HG02840 (cell line): ENCODE results near the gene POLH.
"Not testable (repeated sequence)": the region's sequence is repeated elsewhere in the genome, so short reads cannot be mapped to it uniquely, and the experiment has no call there.

Experiments
- ATAC-seq: cut with Tn5 transposase; IDR thresholded peaks from one replicate; pipeline ENCODE4 v1.9.1; 2021; ENCODE audit warnings: mild to moderate bottlenecking, moderate library complexity, moderate number of reproducible peaks; ENCODE audit not compliant: unreplicated experiment, low FRiP score

The POLH gene

DNA sequence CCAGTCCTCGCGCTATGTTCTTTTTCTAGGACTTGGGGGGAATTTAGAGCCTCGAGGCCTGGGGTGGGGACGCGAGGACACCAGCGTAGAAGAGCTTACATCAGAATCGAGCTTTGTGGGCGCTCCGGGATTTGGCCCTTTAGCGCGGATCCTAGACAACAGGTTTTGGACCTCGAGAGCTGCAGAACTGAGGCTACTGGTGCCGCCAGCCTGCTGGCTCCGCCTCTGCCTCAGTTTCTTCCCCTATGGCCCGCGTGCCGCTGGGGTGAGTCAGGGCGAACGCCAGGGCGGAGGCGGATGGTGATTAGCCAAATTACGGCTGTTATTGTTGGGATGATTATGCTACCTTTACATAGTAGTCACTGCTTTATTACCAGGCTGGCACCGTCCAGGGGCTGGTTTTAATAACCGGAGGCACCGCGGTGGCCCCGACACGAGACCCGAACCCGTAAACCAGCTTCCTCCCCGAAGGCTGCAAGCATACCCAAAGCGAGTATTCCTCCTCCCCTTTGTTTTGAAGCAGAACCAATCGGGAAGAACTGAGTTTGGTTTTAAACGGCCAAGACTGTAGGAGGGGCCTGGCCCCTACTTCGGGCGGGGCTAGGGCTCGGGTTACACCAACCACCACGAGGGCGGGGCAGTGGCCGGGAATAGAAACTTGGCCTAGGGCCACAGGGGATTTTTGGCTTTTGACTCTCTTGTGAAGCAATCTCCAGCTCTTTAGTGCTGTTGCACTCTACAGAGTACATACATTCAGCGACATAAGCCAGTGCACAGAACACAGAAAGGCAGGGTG lies 53.7 kb downstream of the POLH start:
- peak; percentile 69 for ATAC-seq

DNA sequence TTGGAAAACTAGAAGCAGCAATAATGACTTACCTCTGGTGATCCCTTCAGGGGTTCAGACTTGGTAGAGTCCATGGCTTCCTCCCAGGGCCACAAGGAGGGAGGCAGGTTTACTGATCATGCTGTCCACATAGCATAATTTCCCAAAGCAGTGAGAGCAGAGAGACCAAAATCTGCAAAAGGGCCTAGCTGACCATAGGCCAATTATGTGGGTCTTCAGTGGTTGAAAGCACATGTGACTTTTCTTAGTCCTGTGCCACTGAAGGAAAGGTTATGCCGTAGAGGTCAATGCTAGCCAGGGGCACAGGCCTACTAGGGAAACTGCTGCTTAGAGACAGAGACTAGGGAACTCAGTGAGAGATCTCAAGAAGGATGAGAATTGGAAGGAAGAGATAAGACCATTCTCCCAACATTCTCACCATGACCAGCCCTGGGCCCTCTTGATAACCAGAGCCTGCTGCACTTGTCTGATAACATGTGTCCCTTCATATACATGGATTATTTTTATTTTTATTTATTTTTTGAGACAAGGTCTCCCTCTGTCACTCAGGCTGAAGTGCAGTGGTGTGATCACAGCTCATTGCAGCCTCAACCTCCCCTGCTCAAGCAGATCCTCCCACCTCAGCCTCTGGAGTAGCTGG lies 55.1 kb downstream of the POLH start:
- ATAC-seq, result no peak

- not testable (repeated sequence) for ATAC-seq
Measured at GRCh38 chr6:43633002-43633401, 57.0 kb downstream of the POLH start.

- ATAC-seq, result no peak
Measured at GRCh38 chr6:43634702-43635303, 58.8 kb downstream of the POLH start.

DNA sequence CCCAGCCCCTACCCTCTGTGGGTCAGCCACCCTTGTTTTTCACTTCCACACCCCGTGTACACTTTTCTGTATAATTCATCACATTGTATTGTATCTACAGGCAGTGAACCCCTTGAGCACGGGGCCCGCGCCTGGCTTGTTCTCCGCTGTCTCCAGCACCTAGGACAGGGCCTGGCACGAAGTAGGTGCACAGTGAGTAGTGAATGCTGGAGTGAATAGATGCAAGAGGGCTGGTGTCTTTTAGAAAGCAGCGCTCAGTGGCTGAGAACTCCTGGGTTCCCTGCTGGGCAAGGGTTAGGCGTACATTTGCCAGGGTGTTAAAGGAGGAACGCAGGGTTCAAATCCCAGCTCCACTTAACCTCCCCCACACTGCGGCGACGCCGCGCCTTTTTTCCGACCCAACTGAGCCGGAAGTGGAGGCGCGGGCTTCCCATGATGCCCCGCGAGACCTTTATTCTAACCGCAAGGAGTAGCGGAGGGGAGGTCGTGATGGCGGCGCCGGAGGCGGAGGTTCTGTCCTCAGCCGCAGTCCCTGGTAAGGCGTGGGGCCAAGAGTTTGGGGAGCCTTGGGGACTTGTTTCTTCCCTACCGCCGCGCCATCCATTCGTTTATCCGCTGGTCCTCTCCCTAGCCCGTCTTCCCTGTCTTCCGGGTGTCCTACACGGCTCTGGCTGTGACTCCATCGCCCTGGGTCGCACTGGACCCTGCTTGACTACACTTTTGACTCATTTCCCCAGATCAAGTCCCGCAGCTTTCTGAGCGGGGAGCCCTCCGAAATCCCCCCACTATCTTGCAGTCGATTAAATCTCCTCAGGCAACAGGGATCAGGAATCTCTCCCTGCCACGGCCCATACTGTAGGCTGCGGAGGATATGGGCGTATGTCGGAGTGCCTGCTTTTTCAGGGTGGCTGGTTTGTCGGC lies 59.7 kb downstream of the POLH start, which contains the start of gene MAD2L1BP:
TSS of gene MAD2L1BP (plus strand) at position 454 of the 921 bp plus-strand sequence. CDS start at position 490, 36 bp downstream.
- ATAC-seq, result peak; percentile 86

DNA sequence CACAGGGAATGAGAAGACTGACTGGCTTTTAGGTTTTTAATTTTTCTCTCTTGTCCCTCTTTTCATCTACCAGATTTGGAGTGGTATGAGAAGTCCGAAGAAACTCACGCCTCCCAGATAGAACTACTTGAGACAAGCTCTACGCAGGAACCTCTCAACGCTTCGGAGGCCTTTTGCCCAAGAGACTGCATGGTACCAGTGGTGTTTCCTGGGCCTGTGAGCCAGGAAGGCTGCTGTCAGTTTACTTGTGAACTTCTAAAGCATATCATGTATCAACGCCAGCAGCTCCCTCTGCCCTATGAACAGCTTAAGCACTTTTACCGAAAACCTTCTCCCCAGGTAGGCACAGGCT lies 60.3 kb downstream of the POLH start:
- no peak for ATAC-seq

- no peak for ATAC-seq
Measured at GRCh38 chr6:43639984-43640800, 64.2 kb downstream of the POLH start.

- no peak for ATAC-seq
Measured at GRCh38 chr6:43644940-43645612, 69.1 kb downstream of the POLH start, which contains the start of gene RSPH9. Gene RSPH9 (plus strand): TSS chr6:43645036. CDS start chr6:43645099, 63 bp downstream.

DNA sequence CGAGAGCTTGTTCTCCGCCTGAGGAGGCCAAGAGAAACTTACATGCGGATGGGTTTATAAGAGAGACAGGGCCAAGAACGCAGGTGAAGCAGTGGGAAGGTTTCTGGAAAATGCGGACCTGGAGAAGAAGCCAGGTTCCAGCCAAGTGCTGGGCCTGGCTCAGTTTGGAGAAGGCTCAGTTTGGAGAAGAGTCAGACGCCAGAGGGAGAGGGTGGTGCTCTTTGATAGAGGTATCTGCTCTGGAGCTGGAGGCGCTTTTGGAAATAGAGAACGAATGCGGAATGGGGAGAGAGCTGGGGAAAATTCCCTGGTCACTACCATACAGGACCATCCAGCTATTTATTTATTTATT lies 69.6 kb downstream of the POLH start:
- no peak for ATAC-seq

DNA sequence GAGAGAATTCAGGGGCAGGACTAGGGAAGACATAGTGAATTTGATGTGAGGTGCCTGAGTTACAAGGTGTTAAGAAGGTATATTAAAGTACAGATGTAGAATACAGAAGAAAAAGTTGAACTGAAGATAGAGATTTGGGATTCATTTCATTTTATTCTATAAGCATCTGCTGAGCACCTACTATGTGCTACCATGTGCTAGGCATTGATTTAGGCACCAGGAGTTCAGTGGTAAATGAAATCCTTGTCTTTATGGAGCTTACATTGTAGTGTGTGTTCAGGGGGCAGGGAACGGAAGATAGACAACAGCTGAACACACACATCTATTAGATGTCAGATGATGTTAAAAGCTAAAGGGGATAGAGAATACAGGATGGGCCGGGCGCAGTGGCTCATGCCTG lies 71.6 kb downstream of the POLH start:
- ATAC-seq, result no peak

GRCh38 chr6:43648248-43648647 lies 72.3 kb downstream of the POLH start:
- ATAC-seq, result no peak

DNA sequence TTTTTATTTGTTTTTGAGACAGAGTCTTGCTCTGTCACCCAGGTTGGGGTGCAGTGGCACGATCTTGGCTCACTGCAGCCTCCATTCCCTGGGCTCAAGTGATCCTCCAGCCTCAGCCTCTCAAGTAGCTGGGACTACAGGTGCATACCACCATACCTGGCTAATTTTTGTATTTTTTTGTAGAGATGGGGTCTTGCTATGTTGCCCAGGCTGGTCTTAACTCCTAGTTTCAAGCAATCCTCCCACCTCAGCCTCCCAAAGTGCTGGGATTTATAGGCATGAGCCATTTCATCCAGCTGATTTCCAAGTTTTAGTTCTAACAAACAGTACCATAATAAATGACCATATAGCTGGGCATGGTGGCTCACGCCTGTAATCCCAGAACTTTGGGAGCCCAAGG lies 76.8 kb downstream of the POLH start:
- not testable (repeated sequence) for ATAC-seq

DNA sequence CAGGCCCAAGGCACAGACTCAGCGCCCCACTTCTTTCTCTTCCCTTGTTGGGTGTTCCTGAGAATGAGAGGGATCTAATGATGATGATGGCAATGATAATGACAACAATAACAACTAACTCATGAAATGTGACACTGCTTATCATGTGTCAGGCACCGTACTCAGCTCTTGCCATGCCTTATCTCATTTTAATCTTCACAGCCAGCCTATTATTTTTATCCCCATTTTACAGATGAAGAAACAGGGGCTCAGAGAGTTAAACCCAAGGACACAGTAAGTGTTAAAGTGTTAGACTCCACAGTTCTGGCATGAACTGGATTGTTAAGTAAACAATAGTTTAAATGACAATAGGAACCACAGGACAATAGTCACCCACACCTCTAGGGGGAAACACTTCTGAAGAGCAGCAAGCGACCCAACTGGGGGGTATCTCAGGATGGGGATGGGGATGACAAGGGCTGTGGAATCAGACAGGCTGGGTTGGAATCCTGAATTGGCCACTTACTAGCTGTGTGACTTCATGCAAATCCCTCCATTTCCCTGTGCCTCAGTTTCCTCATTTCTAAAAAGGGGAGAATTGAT lies 81.3 kb downstream of the POLH start:
- ATAC-seq, result no peak

GRCh38 chr6:43658161-43658560 lies 82.2 kb downstream of the POLH start:
- ATAC-seq, result no peak

- not testable (repeated sequence) for ATAC-seq
Measured at GRCh38 chr6:43662948-43663347, 87.0 kb downstream of the POLH start.
